Uterus (tissue), 2 donors: Measurements from ENCODE around the gene SH3RF3.

ENCODE experiments used
- CTCF ChIP-seq, 4 experiments: fragments of 200-600 bp in 2 of 4; fragments of 450-650 bp in 2 of 4; sonication (generic) in 2 of 4; IDR thresholded peaks; one replicate each; pipeline ENCODE4 v1.5.1; 2016 to 2019; ENCODE audit warnings: antibody characterized with exemption in 4 of 4, mild to moderate bottlenecking in 2 of 4, moderate library complexity in 1 of 4
- POLR2A ChIP-seq, 2 donors: fragments of 450-650 bp; IDR thresholded peaks; one replicate each; pipeline ENCODE4 v1.6.1; 2016; ENCODE audit warnings: antibody characterized with exemption in 2 of 2, mild to moderate bottlenecking in 1 of 2, moderate library complexity in 1 of 2

- no peak for TF ChIP-seq CTCF (IDR thresholded peaks at IDR 0.05)
- no peak for TF ChIP-seq POLR2A (IDR thresholded peaks at IDR 0.05)
Measured at GRCh38 chr2:109287838-109288237, 158.8 kb downstream of the SH3RF3 start.
